ENCODE results near the gene EDN1. TPM values are rescaled to one million over a fixed set of nuclear protein-coding genes. Genes with fewer than 3 reads are reported as not detected.

The EDN1 gene
- total RNA-seq, 2 donors from 2014 or later = 9.5 to 16.2 TPM

DNA sequence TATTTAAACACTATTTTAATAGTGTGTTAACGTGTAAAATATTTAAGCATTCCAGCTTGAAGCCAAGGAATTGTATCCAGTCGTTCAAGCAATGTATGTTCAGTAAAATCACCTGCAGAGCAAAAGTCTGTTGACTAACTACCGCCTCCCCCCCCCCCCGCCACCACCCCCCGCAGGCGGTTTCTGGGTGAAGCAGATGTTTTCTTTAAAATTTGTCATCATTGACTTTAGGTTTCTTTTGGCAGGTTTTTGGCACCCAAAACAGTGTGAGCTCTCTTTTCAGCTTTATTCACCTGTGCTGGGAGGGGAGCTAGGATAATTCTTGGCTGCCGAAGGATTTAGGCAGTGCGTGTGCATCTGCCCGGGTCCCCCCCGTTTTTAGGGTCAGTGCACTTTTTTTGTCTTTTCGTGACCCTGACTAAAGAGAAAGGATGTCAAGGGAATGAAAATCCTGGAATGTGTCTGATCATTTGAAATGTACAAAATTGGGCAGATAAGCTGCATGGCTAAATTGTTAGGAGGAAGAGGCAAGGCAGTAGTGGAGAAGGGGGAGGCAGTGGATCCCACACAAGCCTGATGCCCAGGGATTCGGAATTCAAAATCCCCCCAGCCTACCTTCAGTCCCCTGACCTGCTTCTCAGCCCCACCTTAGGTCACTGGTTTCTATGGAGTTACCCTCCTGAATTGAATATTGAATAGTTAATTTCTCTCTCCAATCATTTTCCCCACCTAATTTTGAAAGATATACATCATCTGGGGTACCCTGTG is 1.1 kb downstream of the EDN1 start:
- TF ChIP-seq, protein P1, sequence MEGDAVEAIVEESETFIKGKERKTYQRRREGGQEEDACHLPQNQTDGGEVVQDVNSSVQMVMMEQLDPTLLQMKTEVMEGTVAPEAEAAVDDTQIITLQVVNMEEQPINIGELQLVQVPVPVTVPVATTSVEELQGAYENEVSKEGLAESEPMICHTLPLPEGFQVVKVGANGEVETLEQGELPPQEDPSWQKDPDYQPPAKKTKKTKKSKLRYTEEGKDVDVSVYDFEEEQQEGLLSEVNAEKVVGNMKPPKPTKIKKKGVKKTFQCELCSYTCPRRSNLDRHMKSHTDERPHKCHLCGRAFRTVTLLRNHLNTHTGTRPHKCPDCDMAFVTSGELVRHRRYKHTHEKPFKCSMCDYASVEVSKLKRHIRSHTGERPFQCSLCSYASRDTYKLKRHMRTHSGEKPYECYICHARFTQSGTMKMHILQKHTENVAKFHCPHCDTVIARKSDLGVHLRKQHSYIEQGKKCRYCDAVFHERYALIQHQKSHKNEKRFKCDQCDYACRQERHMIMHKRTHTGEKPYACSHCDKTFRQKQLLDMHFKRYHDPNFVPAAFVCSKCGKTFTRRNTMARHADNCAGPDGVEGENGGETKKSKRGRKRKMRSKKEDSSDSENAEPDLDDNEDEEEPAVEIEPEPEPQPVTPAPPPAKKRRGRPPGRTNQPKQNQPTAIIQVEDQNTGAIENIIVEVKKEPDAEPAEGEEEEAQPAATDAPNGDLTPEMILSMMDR (IDR thresholded peaks at IDR 0.05) = no peak
- Histone ChIP-seq H3K9me3 (no peaks in the 10 kb centered on the region), H3K27me3 (no peaks in the 10 kb centered on the region), H3K4me3 (peak overlapping the region; percentile 43), H3K27ac (peak overlapping the region; percentile 79), H3K36me3 (peaks cover 3% of the 10 kb centered on the region), H3K9ac (ENCODE audit: low read depth in 2 of 2, low read length in 2 of 2) (peak overlapping the region; percentile 16 to 89), H3K4me1 (peaks cover 12% of the 10 kb centered on the region)
- DNase-seq = no peak
- intact Hi-C loops (cut with DNase I) = loop anchor here (2.0 to 10.0 kb wide), 2 partner anchors 136 to 316 kb away; no protein-coding TSS in a partner anchor

DNA sequence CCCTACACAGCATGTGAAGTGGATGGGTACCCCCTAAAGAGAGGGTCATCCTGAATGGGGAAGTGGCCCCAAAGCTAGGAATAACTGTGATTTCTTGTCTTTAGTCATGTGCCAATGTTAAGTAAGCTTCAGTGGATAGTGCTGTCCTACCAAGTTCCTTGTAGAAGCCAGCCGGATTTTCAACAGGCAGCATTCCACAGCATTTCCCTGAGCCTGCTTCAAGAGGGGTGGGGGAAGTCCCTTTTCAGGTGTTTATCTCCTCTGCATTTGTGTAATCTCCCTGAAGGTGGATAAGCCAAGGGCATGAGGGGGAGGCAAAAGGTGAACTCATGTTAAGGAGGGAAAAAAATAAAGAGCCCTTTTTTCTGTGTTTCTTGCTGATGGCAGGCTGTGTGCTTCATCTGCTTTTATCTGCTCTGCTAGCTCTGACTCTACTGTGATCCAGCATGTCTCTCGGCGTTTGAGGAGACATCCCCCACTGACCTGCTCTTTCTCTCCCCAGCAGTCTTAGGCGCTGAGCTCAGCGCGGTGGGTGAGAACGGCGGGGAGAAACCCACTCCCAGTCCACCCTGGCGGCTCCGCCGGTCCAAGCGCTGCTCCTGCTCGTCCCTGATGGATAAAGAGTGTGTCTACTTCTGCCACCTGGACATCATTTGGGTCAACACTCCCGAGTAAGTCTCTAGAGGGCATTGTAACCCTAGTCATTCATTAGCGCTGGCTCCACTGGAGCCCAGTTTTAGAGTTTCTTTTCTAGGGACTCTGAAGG is 1.9 kb downstream of the EDN1 start:
- DNase-seq = peak; percentile 52
- Histone ChIP-seq H3K4me3 (peak overlapping the region; percentile 43), H3K27ac (no peak overlapping the region), H3K4me1 (peaks cover 9% of the 10 kb centered on the region), H3K36me3 (peaks cover 3% of the 10 kb centered on the region), H3K9ac (ENCODE audit: low read depth in 2 of 2, low read length in 2 of 2) (peak overlapping the region; percentile 16 to 89), H3K27me3 (no peaks in the 10 kb centered on the region), H3K9me3 (no peaks in the 10 kb centered on the region)
- TF ChIP-seq, protein P1 (IDR thresholded peaks at IDR 0.05) = no peak
- intact Hi-C loops (cut with DNase I) = loop anchor here (2.0 to 10.0 kb wide), 2 partner anchors 137 to 315 kb away; no protein-coding TSS in a partner anchor

DNA sequence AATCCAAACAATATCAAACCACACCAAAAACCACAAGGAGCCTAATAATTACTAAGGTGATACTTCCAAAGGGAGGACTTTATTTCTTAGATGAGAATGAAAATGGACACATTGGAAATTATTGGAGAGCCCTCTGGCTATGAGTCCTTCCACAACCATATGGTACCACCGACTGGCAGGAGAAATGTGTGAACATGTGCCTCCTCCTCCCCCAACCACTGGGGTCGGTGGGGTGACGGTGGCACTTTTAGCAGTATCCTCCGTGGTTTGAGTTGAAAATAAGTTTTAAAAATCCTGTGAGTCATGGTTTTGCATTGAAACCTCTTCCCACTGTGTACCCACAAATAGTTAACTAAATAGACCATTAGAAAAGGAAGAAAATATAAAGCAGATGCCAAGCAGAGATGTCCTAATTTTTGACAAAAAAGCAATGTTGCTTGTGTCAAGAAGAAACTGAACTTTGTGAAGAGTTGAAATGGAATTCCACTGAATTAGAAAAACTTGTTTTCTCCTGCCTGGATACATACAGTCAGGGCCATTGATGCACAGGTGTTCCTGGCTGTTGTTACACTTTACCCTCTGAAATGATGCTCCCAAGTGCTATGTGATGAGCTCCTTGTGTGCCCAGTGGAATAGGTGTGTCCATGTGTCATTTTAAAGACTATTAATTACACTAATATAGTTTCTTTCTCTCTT is 3.2 kb downstream of the EDN1 start:
- H3K4me1 ChIP-seq = peaks cover 7% of the 10 kb centered on the region
- H3K27ac ChIP-seq = no peak overlapping the region
- no peaks in the 10 kb centered on the region for H3K9me3 ChIP-seq
- H3K9ac ChIP-seq (ENCODE audit: low read depth in 2 of 2, low read length in 2 of 2) = no peak overlapping the region
- H3K4me3 ChIP-seq = no peak overlapping the region
- H3K36me3 ChIP-seq = peaks cover 3% of the 10 kb centered on the region
- TF ChIP-seq, protein P1 (IDR thresholded peaks at IDR 0.05) = no peak
- no peaks in the 10 kb centered on the region for H3K27me3 ChIP-seq
- intact Hi-C loops (cut with DNase I) = loop anchor here (10.0 kb wide), 1 partner anchor 139 kb away; no protein-coding TSS in a partner anchor
- no peak for DNase-seq

DNA sequence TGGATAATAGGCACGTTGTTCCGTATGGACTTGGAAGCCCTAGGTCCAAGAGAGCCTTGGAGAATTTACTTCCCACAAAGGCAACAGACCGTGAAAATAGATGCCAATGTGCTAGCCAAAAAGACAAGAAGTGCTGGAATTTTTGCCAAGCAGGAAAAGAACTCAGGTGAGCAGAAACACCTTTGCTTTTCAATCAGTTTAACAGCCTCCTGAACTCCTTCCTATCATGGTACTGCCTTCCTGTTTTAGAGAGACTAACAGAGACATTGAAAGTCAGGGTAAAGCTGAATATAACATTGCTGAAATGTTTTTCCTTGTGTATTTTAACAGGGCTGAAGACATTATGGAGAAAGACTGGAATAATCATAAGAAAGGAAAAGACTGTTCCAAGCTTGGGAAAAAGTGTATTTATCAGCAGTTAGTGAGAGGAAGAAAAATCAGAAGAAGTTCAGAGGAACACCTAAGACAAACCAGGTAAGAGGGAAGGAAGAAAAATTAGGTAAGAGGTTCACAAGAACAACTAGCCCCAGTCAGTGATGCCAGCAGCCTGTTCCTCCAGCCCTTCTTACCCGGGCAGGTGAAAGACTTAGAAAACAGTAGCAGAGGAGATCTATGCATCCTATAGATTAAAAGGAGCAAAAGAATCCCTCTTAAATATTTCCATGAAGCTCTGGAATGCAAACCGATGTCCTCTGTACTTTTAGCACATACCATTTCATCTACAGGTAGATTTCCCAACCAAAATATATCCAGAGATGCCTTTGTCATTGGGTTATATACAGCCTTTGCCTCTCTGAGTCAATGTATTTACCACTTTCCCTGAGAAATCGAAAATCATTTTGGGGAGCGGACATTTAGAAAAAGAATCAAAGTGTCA is 4.0 kb downstream of the EDN1 start:
- peaks cover 7% of the 10 kb centered on the region for H3K4me1 ChIP-seq

More for the DNA sequence above, 4.0 kb downstream of the EDN1 start:
- Histone ChIP-seq H3K36me3 (peaks cover 3% of the 10 kb centered on the region), H3K27me3 (no peaks in the 10 kb centered on the region), H3K4me3 (no peak overlapping the region), H3K9ac (ENCODE audit: low read depth in 2 of 2, low read length in 2 of 2) (no peak overlapping the region), H3K9me3 (no peaks in the 10 kb centered on the region), H3K27ac (no peak overlapping the region)
- intact Hi-C loops (cut with DNase I) = loop anchor here (10.0 kb wide), 1 partner anchor 139 kb away; no protein-coding TSS in a partner anchor
- no peak for DNase-seq
- TF ChIP-seq, protein P1 (IDR thresholded peaks at IDR 0.05) = no peak

Data from colonic mucosa (tissue), 4 donors.